22Rv1 (cell line): Measurements from ENCODE around the gene MC5R.

Source experiments
- CTCF ChIP-seq: fragments of 450-650 bp; IDR thresholded peaks from 2 replicates; pipeline ENCODE4 v1.5.1; 2017; ENCODE audit warnings: mild to moderate bottlenecking
- ZFX ChIP-seq: fragments of 450-650 bp; IDR thresholded peaks from 2 replicates; pipeline ENCODE4 v1.6.1; 2017; ENCODE audit warnings: antibody characterized with exemption, borderline replicate concordance

DNA sequence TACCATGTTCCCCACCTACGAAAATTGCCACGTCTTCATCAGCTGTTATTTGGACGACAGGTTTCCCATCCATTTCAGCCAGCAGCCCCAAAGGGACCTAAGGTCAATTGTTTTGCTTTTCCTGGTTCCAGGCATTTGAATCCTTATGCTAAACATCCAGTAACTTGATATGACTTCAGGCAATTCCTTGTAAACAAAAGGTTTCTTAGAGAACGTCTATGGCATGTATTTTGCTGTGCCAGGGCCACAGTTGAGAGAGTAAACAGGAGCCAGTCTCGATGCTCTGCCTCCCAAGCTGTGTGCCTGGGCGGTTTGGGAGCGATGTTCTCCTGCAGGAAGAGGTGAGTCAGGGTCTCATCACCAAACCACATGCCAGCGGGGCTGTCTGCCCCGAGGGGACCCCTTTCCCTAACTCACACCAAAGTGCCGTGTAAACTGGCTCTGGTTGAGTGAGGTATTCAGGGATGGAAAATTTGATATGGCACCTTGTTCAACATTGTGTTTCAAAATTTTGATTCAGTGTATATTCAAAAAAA, 12.9 kb upstream of the MC5R start:
- no peak for TF ChIP-seq CTCF
- no peak for TF ChIP-seq ZFX
